Endodermal cell (in vitro differentiated cells): ENCODE data around the gene KRTAP9-2. TPM values are rescaled to one million over a fixed set of nuclear protein-coding genes. Genes with fewer than 3 reads are reported as not detected.

Experiments
- DNase-seq: peaks from one replicate; pipeline ENCODE4 v3.0.0-alpha.2; 2017
- H3K27ac ChIP-seq: 2 replicates; pipeline ENCODE4 v1.5.1; 2013; ENCODE audit warnings: mild to moderate bottlenecking, low read depth, low read length, moderate library complexity
- H3K27me3 ChIP-seq: 2 replicates; pipeline ENCODE4 v1.6.1; 2013; ENCODE audit warnings: mild to moderate bottlenecking, low read length, moderate library complexity; ENCODE audit not compliant: insufficient read depth, control insufficient read depth, poor library complexity, severe bottlenecking
- H3K36me3 ChIP-seq: 2 replicates; pipeline ENCODE4 v1.7.0; 2013; ENCODE audit warnings: mild to moderate bottlenecking, low read length, moderate library complexity; ENCODE audit not compliant: control insufficient read depth, insufficient read depth
- H3K4me1 ChIP-seq: one replicate; pipeline ENCODE4 v1.7.0; 2013; ENCODE audit warnings: low read length; ENCODE audit not compliant: control insufficient read depth, insufficient read depth
- H3K4me3 ChIP-seq: 2 replicates; pipeline ENCODE4 v1.5.1; 2013; ENCODE audit warnings: mild to moderate bottlenecking, low read length, moderate library complexity
- H3K9ac ChIP-seq: 2 replicates; pipeline ENCODE4 v1.6.1; 2013; ENCODE audit warnings: mild to moderate bottlenecking, low read length, moderate library complexity; ENCODE audit not compliant: poor library complexity, severe bottlenecking; ENCODE audit errors: extremely low read depth
- H3K9me3 ChIP-seq: 2 replicates; pipeline ENCODE4 v1.6.1; 2013; ENCODE audit warnings: mild to moderate bottlenecking, low read length, moderate library complexity; ENCODE audit not compliant: control insufficient read depth
- H3K27ac Mint-ChIP-seq: 2 replicates; pipeline ENCODE4 v1.8.0; 2020; ENCODE audit warnings: mixed read lengths
- H3K27me3 Mint-ChIP-seq: 2 replicates; pipeline ENCODE4 v1.8.0; 2021; ENCODE audit warnings: mild to moderate bottlenecking, mixed read lengths; ENCODE audit not compliant: insufficient read depth
- H3K36me3 Mint-ChIP-seq: 2 replicates; pipeline ENCODE4 v1.8.0; 2020; ENCODE audit warnings: low read depth, mixed read lengths
- H3K4me1 Mint-ChIP-seq: 2 replicates; pipeline ENCODE4 v1.8.0; 2020; ENCODE audit warnings: mixed read lengths
- H3K4me3 Mint-ChIP-seq: 2 replicates; pipeline ENCODE4 v1.8.0; 2020; ENCODE audit warnings: mild to moderate bottlenecking, moderate library complexity, mixed read lengths
- H3K9me3 Mint-ChIP-seq: 2 replicates; pipeline ENCODE4 v1.8.0; 2020; ENCODE audit warnings: mild to moderate bottlenecking, mixed read lengths
- CTCF ChIP-seq: fragments of 200-600 bp; sonication (generic); conservative IDR thresholded peaks from 2 replicates; pipeline ENCODE4 v1.5.0; 2021; ENCODE audit warnings: antibody characterized with exemption, mild to moderate bottlenecking
- WGBS, 2 experiments: methylation state at CpG; one replicate each; pipeline versions ENCODE4 v1.1.5 to v1.1.7; 2013; ENCODE audit warnings: missing lambda C conversion rate in 2 of 2, mixed read lengths in 1 of 2; ENCODE audit not compliant: insufficient coverage in 1 of 2, insufficient read length in 1 of 2; 5-methylcytosine and 5-hydroxymethylcytosine counted together
- total RNA-seq, 2 donors: library from RNA; stranded (reverse); fragmentation: NEBNext Ultra II Directional in 1 of 2; extraction: Animal tissue kit (Norgen Biotek cat#: 25700) in 1 of 2; gene quantifications; 2 replicates in 1 of 2; 3 replicates in 1 of 2; pipeline ENCODE4 v1.2.1, GENCODE V29; 2021

Gene KRTAP9-2
- total RNA-seq, 2 donors from 2014 or later: not detected

GRCh38 chr17:41212524-41213169 lies 13.8 kb upstream of the KRTAP9-2 start:
- Histone ChIP-seq H3K9me3 (no peaks in the 10 kb centered on the region), H3K4me3 (no peak overlapping the region), H3K36me3 (no peaks in the 10 kb centered on the region), H3K9ac (no peak overlapping the region), H3K27me3 (no peaks in the 10 kb centered on the region), H3K27ac (no peak overlapping the region), H3K4me1 (no peaks in the 10 kb centered on the region)
- Mint-ChIP-seq H3K9me3 (peaks cover 10% of the 10 kb centered on the region), H3K4me3 (no peak overlapping the region), H3K36me3 (no peaks in the 10 kb centered on the region), H3K27ac (no peak overlapping the region), H3K27me3 (peaks cover 5% of the 10 kb centered on the region), H3K4me1 (no peaks in the 10 kb centered on the region)
- WGBS, 2 experiments: 82 to 86% methylated on average over 5 to 7 of the region's 7 CpGs
- no peak for TF ChIP-seq CTCF
- DNase-seq: no peak

- H3K27ac ChIP-seq: no peak overlapping the region
- Mint-ChIP-seq H3K27ac (no peak overlapping the region), H3K9me3 (peaks cover 8% of the 10 kb centered on the region), H3K27me3 (peaks cover 11% of the 10 kb centered on the region), H3K4me1 (no peaks in the 10 kb centered on the region), H3K4me3 (no peak overlapping the region), H3K36me3 (no peaks in the 10 kb centered on the region)
- no peaks in the 10 kb centered on the region for H3K9me3 ChIP-seq
- no peaks in the 10 kb centered on the region for H3K27me3 ChIP-seq
- 85 to 100% methylated on average over 1 of the region's 1 CpG for WGBS, 2 experiments
- no peak overlapping the region for H3K4me3 ChIP-seq
- no peak for TF ChIP-seq CTCF
- DNase-seq: no peak
- H3K36me3 ChIP-seq: no peaks in the 10 kb centered on the region
- H3K4me1 ChIP-seq: no peaks in the 10 kb centered on the region
- H3K9ac ChIP-seq: no peak overlapping the region
Measured at GRCh38 chr17:41215681-41216080, 10.8 kb upstream of the KRTAP9-2 start.

- WGBS, 2 experiments: 90 to 94% methylated on average over 2 of the region's 2 CpGs
- peaks cover 4% of the 10 kb centered on the region for H3K4me1 Mint-ChIP-seq
- Histone ChIP-seq H3K36me3 (no peaks in the 10 kb centered on the region), H3K4me3 (no peak overlapping the region), H3K9me3 (no peaks in the 10 kb centered on the region), H3K27me3 (no peaks in the 10 kb centered on the region), H3K4me1 (no peaks in the 10 kb centered on the region), H3K27ac (no peak overlapping the region), H3K9ac (no peak overlapping the region)
- H3K27me3 Mint-ChIP-seq: peaks cover 18% of the 10 kb centered on the region
- H3K27ac Mint-ChIP-seq: no peak overlapping the region
- DNase-seq: no peak
- peaks cover 9% of the 10 kb centered on the region for H3K9me3 Mint-ChIP-seq
- TF ChIP-seq CTCF: no peak
- no peak overlapping the region for H3K4me3 Mint-ChIP-seq
- H3K36me3 Mint-ChIP-seq: no peaks in the 10 kb centered on the region
Measured at GRCh38 chr17:41223821-41224220, 2.6 kb upstream of the KRTAP9-2 start.
